ENCODE measurements around the gene PRKAG1. TPM values are rescaled to one million over a fixed set of nuclear protein-coding genes. Genes with fewer than 3 reads are reported as not detected.

The PRKAG1 gene
- total and polyA plus RNA-seq, 10 of the 15 experiments (the other 5 are each of a cell fraction or from before 2014, with no cell fraction given): 44.5 to 91.6 (median 60.9) TPM

- 0 out of 2 replicates have a peak, but pooled peaks have one; percentile 49 for TF ChIP-seq ZBTB33 (IDR thresholded peaks at IDR 0.05)
- TF ChIP-seq, protein P1, sequence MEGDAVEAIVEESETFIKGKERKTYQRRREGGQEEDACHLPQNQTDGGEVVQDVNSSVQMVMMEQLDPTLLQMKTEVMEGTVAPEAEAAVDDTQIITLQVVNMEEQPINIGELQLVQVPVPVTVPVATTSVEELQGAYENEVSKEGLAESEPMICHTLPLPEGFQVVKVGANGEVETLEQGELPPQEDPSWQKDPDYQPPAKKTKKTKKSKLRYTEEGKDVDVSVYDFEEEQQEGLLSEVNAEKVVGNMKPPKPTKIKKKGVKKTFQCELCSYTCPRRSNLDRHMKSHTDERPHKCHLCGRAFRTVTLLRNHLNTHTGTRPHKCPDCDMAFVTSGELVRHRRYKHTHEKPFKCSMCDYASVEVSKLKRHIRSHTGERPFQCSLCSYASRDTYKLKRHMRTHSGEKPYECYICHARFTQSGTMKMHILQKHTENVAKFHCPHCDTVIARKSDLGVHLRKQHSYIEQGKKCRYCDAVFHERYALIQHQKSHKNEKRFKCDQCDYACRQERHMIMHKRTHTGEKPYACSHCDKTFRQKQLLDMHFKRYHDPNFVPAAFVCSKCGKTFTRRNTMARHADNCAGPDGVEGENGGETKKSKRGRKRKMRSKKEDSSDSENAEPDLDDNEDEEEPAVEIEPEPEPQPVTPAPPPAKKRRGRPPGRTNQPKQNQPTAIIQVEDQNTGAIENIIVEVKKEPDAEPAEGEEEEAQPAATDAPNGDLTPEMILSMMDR (IDR thresholded peaks at IDR 0.05 in 2 of 3, conservative IDR thresholded peaks at IDR 0.05 in 1 of 3; ENCODE audit: control insufficient read depth in 2 of 3, extremely low read depth in 1 of 3, insufficient read depth in 1 of 3, low read depth in 3 of 3, low read length in 3 of 3): 0 out of 6 replicates have a peak, but pooled peaks of 1 of the 3 experiments have one; percentile 8
- TF ChIP-seq ELK1 (IDR thresholded peaks at IDR 0.05; ENCODE audit: low read depth, low read length): no peak
- TF ChIP-seq CHD2 (IDR thresholded peaks at IDR 0.05; ENCODE audit: borderline replicate concordance, low read depth, low read length): peak; percentile 99
- TF ChIP-seq HDGF (IDR thresholded peaks at IDR 0.05): 0 out of 2 replicates have a peak, but pooled peaks have one; percentile 50
- TF ChIP-seq STAT3 (IDR thresholded peaks at IDR 0.05; ENCODE audit: low read depth, low read length): no peak
- no peak for TF ChIP-seq CBX5 (IDR thresholded peaks at IDR 0.05; ENCODE audit: low read depth)
- no peak for TF ChIP-seq ZNF384 (IDR thresholded peaks at IDR 0.05; ENCODE audit: borderline replicate concordance, low read depth, low read length)
- no peak for TF ChIP-seq NRF1 (conservative IDR thresholded peaks at IDR 0.05; ENCODE audit: low read depth, low read length)
- TF ChIP-seq ZNF592 (IDR thresholded peaks at IDR 0.05): no peak
- TF ChIP-seq MEF2A (IDR thresholded peaks at IDR 0.05; ENCODE audit: insufficient read depth, low read depth, low read length): 0 out of 2 replicates have a peak, but pooled peaks have one; percentile 23
- no peak for TF ChIP-seq ZZZ3 (IDR thresholded peaks at IDR 0.05; ENCODE audit: control insufficient read depth, insufficient read length, low read depth)
- TF ChIP-seq, protein P2, sequence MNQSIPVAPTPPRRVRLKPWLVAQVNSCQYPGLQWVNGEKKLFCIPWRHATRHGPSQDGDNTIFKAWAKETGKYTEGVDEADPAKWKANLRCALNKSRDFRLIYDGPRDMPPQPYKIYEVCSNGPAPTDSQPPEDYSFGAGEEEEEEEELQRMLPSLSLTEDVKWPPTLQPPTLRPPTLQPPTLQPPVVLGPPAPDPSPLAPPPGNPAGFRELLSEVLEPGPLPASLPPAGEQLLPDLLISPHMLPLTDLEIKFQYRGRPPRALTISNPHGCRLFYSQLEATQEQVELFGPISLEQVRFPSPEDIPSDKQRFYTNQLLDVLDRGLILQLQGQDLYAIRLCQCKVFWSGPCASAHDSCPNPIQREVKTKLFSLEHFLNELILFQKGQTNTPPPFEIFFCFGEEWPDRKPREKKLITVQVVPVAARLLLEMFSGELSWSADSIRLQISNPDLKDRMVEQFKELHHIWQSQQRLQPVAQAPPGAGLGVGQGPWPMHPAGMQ (IDR thresholded peaks at IDR 0.05; ENCODE audit: borderline replicate concordance): peak; percentile 94
- peak; percentile 47; the same call in 1 of the 2 replicates for TF ChIP-seq LARP7 (IDR thresholded peaks at IDR 0.05)
Observed at GRCh38 chr12:48957141-48958048, 61.2 kb downstream of the PRKAG1 start, which contains the start of gene ARF3 (continued).

Data from GM12878 (cell line).